Stomach smooth muscle (tissue), 2 donors: ENCODE results near the gene SPDEF.

Experiments
- H3K27ac ChIP-seq: one replicate; pipeline ENCODE4 v1.7.0; 2013; ENCODE audit warnings: mild to moderate bottlenecking, low read length, inconsistent platforms
- H3K27me3 ChIP-seq, 2 donors: one replicate each; pipeline ENCODE4 v1.7.0; 2013; ENCODE audit warnings: low read length in 2 of 2; ENCODE audit not compliant: insufficient read depth in 2 of 2, control insufficient read depth in 1 of 2
- H3K36me3 ChIP-seq, 2 donors: one replicate each; pipeline ENCODE4 v1.7.0; 2013; ENCODE audit warnings: low read length in 2 of 2; ENCODE audit not compliant: control insufficient read depth in 2 of 2, insufficient read depth in 2 of 2
- H3K4me1 ChIP-seq: one replicate; pipeline ENCODE4 v1.7.0; 2013; ENCODE audit warnings: low read length; ENCODE audit not compliant: control insufficient read depth, insufficient read depth
- H3K4me3 ChIP-seq, 2 donors: one replicate each; pipeline ENCODE4 v1.7.0; 2013; ENCODE audit warnings: low read length in 2 of 2
- H3K9ac ChIP-seq, 2 donors: one replicate each; pipeline ENCODE4 v1.7.0; 2013; ENCODE audit warnings: low read length in 2 of 2, mild to moderate bottlenecking in 1 of 2
- H3K9me3 ChIP-seq, 2 donors: one replicate each; pipeline ENCODE4 v1.7.0; 2013; ENCODE audit warnings: low read length in 2 of 2; ENCODE audit not compliant: control insufficient read depth in 2 of 2
- donor health status: healthy.
- donor health status: Pancreatic carcinoma.

SPDEF gene

GRCh38 chr6:34519971-34520644, 36.0 kb downstream of the SPDEF start:
- no peak overlapping the region for H3K27ac ChIP-seq
- H3K9me3 ChIP-seq: no peaks in the 10 kb centered on the region
- H3K4me3 ChIP-seq: no peak overlapping the region
- no peak overlapping the region for H3K9ac ChIP-seq
- no peaks in the 10 kb centered on the region for H3K4me1 ChIP-seq
- peaks cover 7 to 9% of the 10 kb centered on the region in 2 donors for H3K27me3 ChIP-seq
- no peaks in the 10 kb centered on the region for H3K36me3 ChIP-seq

- no peak overlapping the region for H3K4me3 ChIP-seq
- no peak overlapping the region for H3K27ac ChIP-seq
- H3K4me1 ChIP-seq: no peaks in the 10 kb centered on the region
- H3K9ac ChIP-seq: no peak overlapping the region
- H3K9me3 ChIP-seq: no peaks in the 10 kb centered on the region
- peaks cover 12 to 13% of the 10 kb centered on the region in 2 donors for H3K27me3 ChIP-seq
- no peaks in the 10 kb centered on the region for H3K36me3 ChIP-seq
These were observed 37.3 kb downstream of the SPDEF start for GRCh38 chr6:34518669-34519365.

GRCh38 chr6:34517966-34518365, 38.2 kb downstream of the SPDEF start:
- Histone ChIP-seq H3K9me3 (no peaks in the 10 kb centered on the region), H3K27ac (no peak overlapping the region), H3K9ac (no peak overlapping the region), H3K4me3 (no peak overlapping the region), H3K36me3 (no peaks in the 10 kb centered on the region), H3K27me3 (peaks cover 12 to 13% of the 10 kb centered on the region in 2 donors), H3K4me1 (no peaks in the 10 kb centered on the region)

- H3K27ac ChIP-seq: no peak overlapping the region
- peaks cover 12 to 13% of the 10 kb centered on the region in 2 donors for H3K27me3 ChIP-seq
- no peak overlapping the region for H3K9ac ChIP-seq
- no peak overlapping the region for H3K4me3 ChIP-seq
- H3K36me3 ChIP-seq: no peaks in the 10 kb centered on the region
- no peaks in the 10 kb centered on the region for H3K4me1 ChIP-seq
- no peaks in the 10 kb centered on the region for H3K9me3 ChIP-seq
These were observed 38.7 kb downstream of the SPDEF start for GRCh38 chr6:34517461-34517881.

GRCh38 chr6:34516391-34517324, 39.5 kb downstream of the SPDEF start:
- Histone ChIP-seq H3K27me3 (peaks cover 12 to 15% of the 10 kb centered on the region in 2 donors), H3K9ac (no peak overlapping the region), H3K9me3 (no peaks in the 10 kb centered on the region), H3K4me1 (no peaks in the 10 kb centered on the region), H3K36me3 (no peaks in the 10 kb centered on the region), H3K27ac (no peak overlapping the region), H3K4me3 (no peak overlapping the region)

GRCh38 chr6:34515473-34516387, 40.4 kb downstream of the SPDEF start:
- Histone ChIP-seq H3K36me3 (no peaks in the 10 kb centered on the region), H3K9ac (no peak overlapping the region), H3K27me3 (peaks cover 12 to 17% of the 10 kb centered on the region in 2 donors), H3K4me3 (no peak overlapping the region), H3K9me3 (no peaks in the 10 kb centered on the region), H3K4me1 (no peaks in the 10 kb centered on the region), H3K27ac (no peak overlapping the region)

- no peak overlapping the region for H3K9ac ChIP-seq
- peaks cover 0 to 3% of the 10 kb centered on the region in 2 donors for H3K9me3 ChIP-seq
- H3K36me3 ChIP-seq: no peaks in the 10 kb centered on the region
- no peaks in the 10 kb centered on the region for H3K4me1 ChIP-seq
- H3K27me3 ChIP-seq: peaks cover 12 to 17% of the 10 kb centered on the region in 2 donors
- no peak overlapping the region for H3K4me3 ChIP-seq
- H3K27ac ChIP-seq: no peak overlapping the region
These were observed 41.3 kb downstream of the SPDEF start for GRCh38 chr6:34514593-34515472.

- peaks cover 12 to 17% of the 10 kb centered on the region in 2 donors for H3K27me3 ChIP-seq
- H3K9ac ChIP-seq: no peak overlapping the region
- H3K27ac ChIP-seq: no peak overlapping the region
- peaks cover 0 to 3% of the 10 kb centered on the region in 2 donors for H3K9me3 ChIP-seq
- H3K4me1 ChIP-seq: no peaks in the 10 kb centered on the region
- H3K36me3 ChIP-seq: no peaks in the 10 kb centered on the region
- no peak overlapping the region for H3K4me3 ChIP-seq
These were observed 42.0 kb downstream of the SPDEF start for GRCh38 chr6:34514112-34514511.

GRCh38 chr6:34513646-34514045, 42.5 kb downstream of the SPDEF start:
- no peak overlapping the region for H3K27ac ChIP-seq
- peaks cover 9 to 17% of the 10 kb centered on the region in 2 donors for H3K27me3 ChIP-seq
- no peaks in the 10 kb centered on the region for H3K4me1 ChIP-seq
- no peak overlapping the region for H3K4me3 ChIP-seq
- H3K9me3 ChIP-seq: peaks cover 0 to 3% of the 10 kb centered on the region in 2 donors
- H3K9ac ChIP-seq: no peak overlapping the region
- no peaks in the 10 kb centered on the region for H3K36me3 ChIP-seq
